Measurements from ENCODE around the gene S100A14. TPM values are rescaled to one million over a fixed set of nuclear protein-coding genes. Genes with fewer than 3 reads are reported as not detected.

S100A14 gene
- total and polyA plus RNA-seq, 2 of the 13 experiments (the other 11 are each of a cell fraction or from before 2014, with no cell fraction given), result 1.4 to 7.7 TPM

DNA sequence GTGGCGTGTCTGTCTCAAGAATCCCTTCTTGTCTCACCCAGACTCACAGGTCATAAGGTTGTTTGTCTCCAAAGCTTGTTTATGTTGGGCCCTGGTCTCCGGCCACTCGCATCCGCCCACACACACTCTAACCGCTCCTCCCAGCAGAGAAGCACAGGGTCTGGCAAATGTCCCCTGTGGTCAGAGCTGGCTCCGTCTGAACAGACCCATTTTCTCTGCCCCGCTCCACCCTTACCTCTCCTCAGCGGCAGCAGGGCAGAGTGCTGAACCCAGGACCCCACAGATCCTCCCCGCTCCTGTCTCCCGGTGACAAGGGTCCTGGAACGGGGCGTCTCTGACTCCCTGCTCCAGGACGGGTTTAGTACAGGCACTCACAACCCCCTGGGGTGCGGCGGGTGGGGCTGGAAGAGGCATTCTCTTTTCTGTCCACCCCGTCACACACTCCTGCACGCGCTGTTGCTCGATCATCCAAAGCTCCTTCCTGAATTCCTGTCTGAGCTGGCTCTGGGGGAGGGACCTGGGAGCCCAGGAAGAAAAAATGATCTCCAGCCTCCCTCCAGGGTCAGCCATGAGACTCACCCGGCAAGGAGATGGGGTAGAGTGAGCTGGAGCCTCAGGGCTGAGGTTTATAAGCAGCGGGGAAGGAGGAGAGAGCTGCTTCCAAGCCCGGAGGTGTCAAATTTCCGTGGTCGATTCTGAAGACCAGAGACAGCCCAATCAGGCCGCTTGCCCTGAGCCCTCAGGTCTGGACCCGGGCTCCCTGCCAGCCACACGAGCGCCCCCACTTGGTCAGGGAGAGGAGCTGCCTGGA, 11.0 kb upstream of the S100A14 start, which contains the start of gene S100A13 (continued):
- TF ChIP-seq ELF3 (CRISPR knock-in tag; IDR thresholded peaks at IDR 0.05), result peak; percentile 36; the same call in 1 of the 2 replicates
- TF ChIP-seq, protein P1, sequence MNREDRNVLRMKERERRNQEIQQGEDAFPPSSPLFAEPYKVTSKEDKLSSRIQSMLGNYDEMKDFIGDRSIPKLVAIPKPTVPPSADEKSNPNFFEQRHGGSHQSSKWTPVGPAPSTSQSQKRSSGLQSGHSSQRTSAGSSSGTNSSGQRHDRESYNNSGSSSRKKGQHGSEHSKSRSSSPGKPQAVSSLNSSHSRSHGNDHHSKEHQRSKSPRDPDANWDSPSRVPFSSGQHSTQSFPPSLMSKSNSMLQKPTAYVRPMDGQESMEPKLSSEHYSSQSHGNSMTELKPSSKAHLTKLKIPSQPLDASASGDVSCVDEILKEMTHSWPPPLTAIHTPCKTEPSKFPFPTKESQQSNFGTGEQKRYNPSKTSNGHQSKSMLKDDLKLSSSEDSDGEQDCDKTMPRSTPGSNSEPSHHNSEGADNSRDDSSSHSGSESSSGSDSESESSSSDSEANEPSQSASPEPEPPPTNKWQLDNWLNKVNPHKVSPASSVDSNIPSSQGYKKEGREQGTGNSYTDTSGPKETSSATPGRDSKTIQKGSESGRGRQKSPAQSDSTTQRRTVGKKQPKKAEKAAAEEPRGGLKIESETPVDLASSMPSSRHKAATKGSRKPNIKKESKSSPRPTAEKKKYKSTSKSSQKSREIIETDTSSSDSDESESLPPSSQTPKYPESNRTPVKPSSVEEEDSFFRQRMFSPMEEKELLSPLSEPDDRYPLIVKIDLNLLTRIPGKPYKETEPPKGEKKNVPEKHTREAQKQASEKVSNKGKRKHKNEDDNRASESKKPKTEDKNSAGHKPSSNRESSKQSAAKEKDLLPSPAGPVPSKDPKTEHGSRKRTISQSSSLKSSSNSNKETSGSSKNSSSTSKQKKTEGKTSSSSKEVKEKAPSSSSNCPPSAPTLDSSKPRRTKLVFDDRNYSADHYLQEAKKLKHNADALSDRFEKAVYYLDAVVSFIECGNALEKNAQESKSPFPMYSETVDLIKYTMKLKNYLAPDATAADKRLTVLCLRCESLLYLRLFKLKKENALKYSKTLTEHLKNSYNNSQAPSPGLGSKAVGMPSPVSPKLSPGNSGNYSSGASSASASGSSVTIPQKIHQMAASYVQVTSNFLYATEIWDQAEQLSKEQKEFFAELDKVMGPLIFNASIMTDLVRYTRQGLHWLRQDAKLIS (CRISPR knock-in tag; IDR thresholded peaks at IDR 0.05), result no peak
- TF ChIP-seq FOXA1 (IDR thresholded peaks at IDR 0.05), result no peak
- TF ChIP-seq FOXA1 (CRISPR knock-in tag; IDR thresholded peaks at IDR 0.05), result no peak
- TF ChIP-seq MTF1 (CRISPR knock-in tag; IDR thresholded peaks at IDR 0.05), result no peak
- TF ChIP-seq ZNF816 (CRISPR knock-in tag; IDR thresholded peaks at IDR 0.05; ENCODE audit: borderline replicate concordance), result no peak
- no peak for TF ChIP-seq KDM6A (CRISPR knock-in tag; IDR thresholded peaks at IDR 0.05; ENCODE audit: low read depth)
- no peak for TF ChIP-seq ZNF136 (CRISPR knock-in tag; IDR thresholded peaks at IDR 0.05; ENCODE audit: low read depth)
- no peak for TF ChIP-seq NCOA2 (CRISPR knock-in tag; IDR thresholded peaks at IDR 0.05)
- 0 out of 2 replicates have a peak, but pooled peaks have one; percentile 44 for TF ChIP-seq ZNF761 (CRISPR knock-in tag; conservative IDR thresholded peaks at IDR 0.05)
- no peak for TF ChIP-seq RELA (CRISPR knock-in tag; IDR thresholded peaks at IDR 0.05)
- no peak; the same call in 1 of the 2 replicates for TF ChIP-seq DMAP1 (CRISPR knock-in tag; IDR thresholded peaks at IDR 0.05)
- TF ChIP-seq ZNF674 (CRISPR knock-in tag; IDR thresholded peaks at IDR 0.05; ENCODE audit: low read depth), result no peak
- no peak for TF ChIP-seq ATF3 (CRISPR knock-in tag; IDR thresholded peaks at IDR 0.05)
- TF ChIP-seq ZNF335 (CRISPR knock-in tag; IDR thresholded peaks at IDR 0.05), result 0 out of 2 replicates have a peak, but pooled peaks have one; percentile 35
- TF ChIP-seq SRSF4 (IDR thresholded peaks at IDR 0.05; ENCODE audit: low read depth, low read length, poor library complexity, severe bottlenecking), result no peak
- TF ChIP-seq SATB2 (CRISPR knock-in tag; IDR thresholded peaks at IDR 0.05), result no peak
- TF ChIP-seq NFIC (IDR thresholded peaks at IDR 0.05; ENCODE audit: low read length), result no peak
- peak; percentile 23 for TF ChIP-seq TEAD3 (CRISPR knock-in tag; optimal IDR thresholded peaks at IDR 0.05; ENCODE audit: borderline replicate concordance)
- TF ChIP-seq ZIK1 (CRISPR knock-in tag; IDR thresholded peaks at IDR 0.05; ENCODE audit: borderline replicate concordance, low read depth), result no peak
- TF ChIP-seq AHDC1 (CRISPR knock-in tag; IDR thresholded peaks at IDR 0.05; ENCODE audit: borderline replicate concordance), result no peak
- peak; percentile 59; the same call in 1 of the 2 replicates for TF ChIP-seq DR1 (CRISPR knock-in tag; IDR thresholded peaks at IDR 0.05)

All from HepG2 (cell line).